ENCODE data around the gene METRN.
"Not testable (repeated sequence)": the region's sequence is repeated elsewhere in the genome, so short reads cannot be mapped to it uniquely, and the experiment has no call there.

METRN gene

DNA sequence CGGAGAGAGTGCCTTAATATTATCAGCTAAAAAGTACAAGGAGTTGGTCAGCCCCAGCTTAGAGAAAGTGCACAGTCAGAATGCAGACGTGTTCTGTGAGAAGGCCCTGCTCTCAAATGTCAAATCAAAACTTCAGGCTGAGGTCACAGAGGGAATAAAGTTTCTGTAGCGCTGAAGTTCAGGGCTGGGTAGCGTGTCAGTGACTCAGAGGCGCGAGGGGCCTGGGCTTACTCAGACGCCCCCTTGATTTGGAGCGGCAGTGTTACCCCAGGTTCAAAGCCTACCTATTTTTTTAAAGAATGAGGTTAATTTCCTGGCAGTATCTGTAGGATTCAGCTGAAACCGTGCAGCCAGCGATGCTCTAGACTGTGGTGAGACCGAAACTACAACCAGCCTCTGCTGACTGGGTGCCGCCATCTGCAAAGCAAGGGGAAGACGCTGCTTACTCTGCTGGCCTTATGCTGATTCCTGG is 21.1 kb downstream of the METRN start:
- no peak overlapping the region for H3K4me3 ChIP-seq (ENCODE audit: low read depth, low read length)

DNA sequence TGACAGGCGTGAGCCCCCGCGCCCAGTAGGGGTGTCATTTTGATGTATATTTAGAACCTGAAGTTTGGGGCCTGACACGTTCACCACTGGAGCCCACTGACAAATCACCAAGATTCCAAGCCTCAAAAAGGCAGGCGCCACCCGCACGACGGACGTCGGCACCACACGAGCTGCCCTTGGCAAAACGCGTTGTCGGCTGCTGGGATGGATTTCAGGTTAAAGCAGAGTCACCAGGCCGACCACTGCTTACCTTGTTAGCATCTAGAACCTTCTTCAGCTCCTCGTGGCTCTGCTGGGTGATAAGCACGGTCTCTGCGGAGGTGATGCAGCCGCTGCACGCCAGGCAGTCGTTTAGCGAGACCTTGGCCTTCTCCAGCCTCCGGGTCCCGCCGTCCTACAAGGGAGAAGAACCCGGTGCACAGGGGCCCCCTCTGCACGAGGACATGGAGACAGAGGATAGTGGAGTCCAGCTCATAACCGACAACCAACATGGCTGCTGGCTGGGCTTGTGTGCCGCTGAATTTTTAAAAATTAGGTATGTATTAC is 22.1 kb downstream of the METRN start:
- no peak overlapping the region for H3K4me3 ChIP-seq (ENCODE audit: low read depth, low read length)
- TF ChIP-seq, protein P1, sequence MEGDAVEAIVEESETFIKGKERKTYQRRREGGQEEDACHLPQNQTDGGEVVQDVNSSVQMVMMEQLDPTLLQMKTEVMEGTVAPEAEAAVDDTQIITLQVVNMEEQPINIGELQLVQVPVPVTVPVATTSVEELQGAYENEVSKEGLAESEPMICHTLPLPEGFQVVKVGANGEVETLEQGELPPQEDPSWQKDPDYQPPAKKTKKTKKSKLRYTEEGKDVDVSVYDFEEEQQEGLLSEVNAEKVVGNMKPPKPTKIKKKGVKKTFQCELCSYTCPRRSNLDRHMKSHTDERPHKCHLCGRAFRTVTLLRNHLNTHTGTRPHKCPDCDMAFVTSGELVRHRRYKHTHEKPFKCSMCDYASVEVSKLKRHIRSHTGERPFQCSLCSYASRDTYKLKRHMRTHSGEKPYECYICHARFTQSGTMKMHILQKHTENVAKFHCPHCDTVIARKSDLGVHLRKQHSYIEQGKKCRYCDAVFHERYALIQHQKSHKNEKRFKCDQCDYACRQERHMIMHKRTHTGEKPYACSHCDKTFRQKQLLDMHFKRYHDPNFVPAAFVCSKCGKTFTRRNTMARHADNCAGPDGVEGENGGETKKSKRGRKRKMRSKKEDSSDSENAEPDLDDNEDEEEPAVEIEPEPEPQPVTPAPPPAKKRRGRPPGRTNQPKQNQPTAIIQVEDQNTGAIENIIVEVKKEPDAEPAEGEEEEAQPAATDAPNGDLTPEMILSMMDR (IDR thresholded peaks at IDR 0.05; ENCODE audit: borderline replicate concordance, insufficient read depth, low read depth, low read length) = no peak

More for the DNA sequence above, 21.1 kb downstream of the METRN start:
- TF ChIP-seq, protein P1 (IDR thresholded peaks at IDR 0.05; ENCODE audit: borderline replicate concordance, insufficient read depth, low read depth, low read length) = no peak

DNA sequence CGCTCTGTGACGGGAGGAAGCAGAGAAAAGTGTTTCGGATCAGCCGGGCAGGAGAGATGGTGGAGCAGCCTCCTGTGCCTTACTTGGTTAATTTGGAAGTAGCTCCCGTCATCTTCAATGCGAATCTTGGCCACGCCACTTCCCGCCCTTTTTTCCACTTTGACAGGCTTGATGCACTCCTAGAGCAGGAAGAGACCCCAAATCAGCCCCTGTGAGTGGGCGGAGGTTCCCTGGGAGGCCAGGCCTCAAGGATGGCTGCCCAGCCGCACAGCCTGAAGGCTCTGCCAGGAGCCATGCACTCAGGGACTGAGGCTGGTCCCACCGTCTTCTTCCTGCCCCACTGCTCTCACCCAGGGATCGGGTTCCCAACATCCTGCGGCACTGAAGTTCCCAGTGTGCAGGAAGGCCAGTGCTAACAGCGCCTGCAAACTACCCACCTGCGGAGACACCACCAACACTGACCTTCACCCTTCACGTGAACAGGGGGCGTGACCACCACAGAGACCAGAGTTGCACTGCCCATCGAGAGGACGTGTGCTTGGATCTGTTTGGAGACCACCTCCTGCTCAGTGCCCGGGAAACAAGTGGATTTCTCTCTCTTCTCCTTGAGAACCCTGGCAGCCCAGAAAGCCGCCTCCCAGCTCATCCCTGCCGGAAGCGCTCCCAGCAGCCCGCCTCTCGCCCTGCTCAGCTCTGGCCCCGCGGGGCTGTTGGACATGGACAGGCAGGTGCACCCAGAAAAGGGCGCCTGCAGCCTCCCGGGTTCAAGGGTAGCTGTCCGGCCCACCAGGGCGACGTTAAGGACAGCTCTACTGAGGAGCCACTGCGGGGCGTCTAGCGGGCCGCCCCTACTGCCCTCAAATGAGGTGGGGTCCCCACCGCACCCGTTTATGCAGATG is 24.9 kb downstream of the METRN start:
- TF ChIP-seq, protein P1 (IDR thresholded peaks at IDR 0.05; ENCODE audit: borderline replicate concordance, insufficient read depth, low read depth, low read length) = no peak
- peak overlapping the region; percentile 93 for H3K4me3 ChIP-seq (ENCODE audit: low read depth, low read length)

DNA sequence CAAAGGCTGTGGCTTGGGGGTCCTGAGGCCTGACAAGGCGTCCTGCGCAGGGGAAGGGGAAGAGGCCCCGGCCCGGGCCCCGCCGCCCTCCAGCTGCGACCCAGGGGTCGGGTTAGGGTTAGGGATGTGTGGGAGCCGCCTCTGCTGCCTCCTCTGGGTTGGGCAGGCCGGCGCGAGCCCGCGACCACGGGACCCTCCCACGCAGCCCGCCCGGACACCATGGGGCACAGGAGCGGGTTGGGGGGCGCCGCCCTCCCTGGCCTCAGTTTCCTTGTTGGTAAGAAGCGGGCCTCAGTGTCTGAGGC is 25.5 kb downstream of the METRN start:
- TF ChIP-seq, protein P1 (IDR thresholded peaks at IDR 0.05; ENCODE audit: borderline replicate concordance, insufficient read depth, low read depth, low read length) = no peak
- peak overlapping the region; percentile 93 for H3K4me3 ChIP-seq (ENCODE audit: low read depth, low read length)

DNA sequence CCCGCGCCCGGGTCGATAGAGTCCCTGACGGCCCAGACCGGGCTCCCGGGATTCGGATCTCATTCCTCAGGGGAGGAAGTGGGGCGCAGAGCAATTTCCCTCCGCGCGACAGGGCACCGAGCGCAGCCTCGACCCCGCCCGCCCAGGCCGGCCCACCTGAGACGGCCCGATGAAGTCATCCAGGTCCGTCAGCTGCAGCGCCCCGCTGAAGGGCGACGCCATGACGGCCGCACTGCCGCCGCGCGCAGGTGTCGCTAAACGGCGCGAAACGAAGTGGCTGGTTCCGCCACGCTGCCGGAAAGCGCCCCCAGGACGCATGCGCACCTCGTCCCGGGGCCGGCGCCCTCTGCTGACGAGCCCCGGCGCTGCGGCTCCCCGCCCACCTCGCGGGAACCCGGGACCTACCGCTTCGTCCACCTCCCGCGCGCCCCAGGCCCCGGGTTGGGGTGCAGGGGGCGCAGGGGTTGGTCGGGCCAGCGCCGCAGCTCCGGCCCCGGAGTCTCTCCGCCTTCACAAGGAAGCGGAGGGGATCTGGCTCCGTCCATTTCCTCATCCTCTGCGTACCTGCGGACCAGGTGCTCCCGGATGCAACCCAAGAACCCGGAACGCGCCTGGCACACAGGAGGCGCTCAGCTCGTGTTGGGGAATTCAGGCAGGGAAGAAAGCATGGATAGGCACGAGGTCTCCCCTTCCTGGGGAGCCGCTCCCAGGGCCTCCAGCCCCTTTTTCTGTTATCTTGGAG is 26.0 kb downstream of the METRN start, which contains the start of gene CIAO3:
Gene CIAO3, minus strand, starts transcription at position 234 of the 742 bp plus-strand sequence. Its CDS starts 12 bp downstream, at position 222.
- TF ChIP-seq, protein P1 (IDR thresholded peaks at IDR 0.05; ENCODE audit: borderline replicate concordance, insufficient read depth, low read depth, low read length) = peak; percentile 98

DNA sequence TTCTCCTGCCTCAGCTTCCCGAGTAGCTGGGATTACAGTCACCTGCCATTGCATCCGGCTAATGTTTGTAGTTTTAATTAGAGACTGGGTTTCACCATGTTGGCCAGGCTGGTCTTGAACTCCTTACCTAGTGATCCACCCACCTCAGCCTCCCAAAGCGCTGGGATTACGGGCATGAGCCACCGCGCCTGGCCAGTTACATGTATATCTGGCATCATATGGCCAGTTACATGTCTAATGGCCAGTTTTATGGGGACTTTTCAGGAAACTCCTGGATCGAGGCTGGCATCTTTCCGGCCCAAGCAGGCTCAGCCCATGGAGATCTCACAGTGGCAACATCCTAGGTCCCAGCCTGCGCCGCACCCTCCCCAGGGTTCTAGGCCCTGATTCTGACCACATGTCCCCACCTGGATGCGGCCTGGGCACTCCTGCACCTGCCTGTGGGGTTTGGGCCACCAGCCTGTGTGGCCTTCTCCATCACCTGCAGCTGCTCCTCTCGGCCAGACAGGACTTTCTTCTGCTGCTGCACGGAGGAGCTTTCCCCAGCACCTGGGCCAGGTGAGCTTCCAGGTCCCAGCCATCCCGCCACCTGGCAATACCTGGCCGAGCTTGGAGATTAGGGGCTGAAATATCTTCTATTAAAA is 27.2 kb downstream of the METRN start:
- no peak overlapping the region for H3K4me3 ChIP-seq (ENCODE audit: low read depth, low read length)
- TF ChIP-seq, protein P1 (IDR thresholded peaks at IDR 0.05; ENCODE audit: borderline replicate concordance, insufficient read depth, low read depth, low read length) = no peak

More for the DNA sequence above, 26.0 kb downstream of the METRN start, which contains the start of gene CIAO3:
- peak within 1 kb of the TSS; percentile 93 for H3K4me3 ChIP-seq (ENCODE audit: low read depth, low read length)

DNA sequence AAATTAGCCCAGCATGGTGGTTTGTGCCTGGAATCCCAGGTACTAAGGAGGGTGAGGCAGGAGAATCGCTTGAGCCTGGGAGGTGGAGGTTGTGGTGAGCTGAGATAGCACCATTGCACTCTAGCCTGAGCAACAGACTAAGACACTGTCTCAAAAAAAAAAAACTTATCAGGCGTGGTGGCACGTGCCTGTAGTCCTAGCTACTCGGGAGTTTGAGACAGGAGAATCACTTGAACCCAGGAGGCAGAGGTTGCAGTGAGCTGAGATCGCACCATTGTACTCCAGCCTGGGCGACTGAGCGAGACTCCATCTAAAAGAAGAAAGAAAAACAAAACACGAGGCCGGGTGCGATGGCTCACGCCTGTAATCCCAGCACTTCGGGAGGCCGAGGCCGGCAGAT is 28.0 kb downstream of the METRN start:
- not testable (repeated sequence) for H3K4me3 ChIP-seq (ENCODE audit: low read depth, low read length)

Data from GM12875 (cell line).